GM12875 (cell line): ENCODE measurements around the gene CHRNA1.

Source experiments
- H3K4me3 ChIP-seq: one replicate; pipeline ENCODE4 v1.5.1; 2011; ENCODE audit warnings: low read depth, low read length, control low read depth
- TF ChIP-seq, protein P1 (sequence below): IDR thresholded peaks from 2 replicates; pipeline ENCODE4 v1.5.1; 2011; ENCODE audit warnings: low read depth, mild to moderate bottlenecking, control low read depth, inconsistent platforms, low read length, moderate library complexity, borderline replicate concordance; ENCODE audit not compliant: insufficient read depth

Gene CHRNA1

DNA sequence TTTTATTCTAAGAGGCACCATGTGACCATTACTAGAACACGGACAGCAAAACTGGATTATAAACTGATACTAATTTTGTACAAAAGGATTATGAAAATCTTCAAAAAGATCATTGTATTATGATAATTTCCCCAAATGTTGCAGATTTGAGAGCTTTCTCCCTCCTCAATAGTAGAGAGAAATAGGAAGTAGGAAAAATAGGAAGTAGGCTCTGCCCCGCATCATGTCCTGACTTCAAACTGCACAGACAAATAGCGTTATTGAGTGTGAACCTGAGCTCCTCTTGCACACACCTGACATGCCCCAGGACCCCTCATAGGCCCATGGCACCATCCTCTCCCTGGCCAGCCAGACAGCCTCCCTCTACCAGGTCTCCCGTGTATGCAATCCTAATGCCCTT lies 25.4 kb downstream of the CHRNA1 start:
- TF ChIP-seq, protein P1, sequence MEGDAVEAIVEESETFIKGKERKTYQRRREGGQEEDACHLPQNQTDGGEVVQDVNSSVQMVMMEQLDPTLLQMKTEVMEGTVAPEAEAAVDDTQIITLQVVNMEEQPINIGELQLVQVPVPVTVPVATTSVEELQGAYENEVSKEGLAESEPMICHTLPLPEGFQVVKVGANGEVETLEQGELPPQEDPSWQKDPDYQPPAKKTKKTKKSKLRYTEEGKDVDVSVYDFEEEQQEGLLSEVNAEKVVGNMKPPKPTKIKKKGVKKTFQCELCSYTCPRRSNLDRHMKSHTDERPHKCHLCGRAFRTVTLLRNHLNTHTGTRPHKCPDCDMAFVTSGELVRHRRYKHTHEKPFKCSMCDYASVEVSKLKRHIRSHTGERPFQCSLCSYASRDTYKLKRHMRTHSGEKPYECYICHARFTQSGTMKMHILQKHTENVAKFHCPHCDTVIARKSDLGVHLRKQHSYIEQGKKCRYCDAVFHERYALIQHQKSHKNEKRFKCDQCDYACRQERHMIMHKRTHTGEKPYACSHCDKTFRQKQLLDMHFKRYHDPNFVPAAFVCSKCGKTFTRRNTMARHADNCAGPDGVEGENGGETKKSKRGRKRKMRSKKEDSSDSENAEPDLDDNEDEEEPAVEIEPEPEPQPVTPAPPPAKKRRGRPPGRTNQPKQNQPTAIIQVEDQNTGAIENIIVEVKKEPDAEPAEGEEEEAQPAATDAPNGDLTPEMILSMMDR = no peak

DNA sequence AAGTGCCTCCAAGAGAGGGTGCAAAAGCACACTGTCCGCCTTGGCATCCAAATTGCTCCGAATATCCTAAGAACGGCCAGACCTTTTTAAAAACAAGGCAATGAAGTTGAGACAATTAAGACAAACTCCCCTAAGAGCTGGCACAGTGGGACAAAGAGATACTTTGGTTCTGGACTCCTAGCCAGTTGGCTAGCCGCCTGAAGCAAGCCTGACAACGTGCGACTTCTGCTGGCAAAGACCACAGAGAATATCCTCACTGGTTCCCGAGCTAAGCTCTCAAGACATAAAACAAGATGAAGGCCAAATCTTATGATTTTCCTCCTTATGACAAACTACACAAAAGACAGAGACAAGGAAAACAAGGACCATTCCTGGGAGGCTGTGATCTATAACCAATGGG lies 32.7 kb downstream of the CHRNA1 start:
- TF ChIP-seq, protein P1 = no peak
- no peak overlapping the region for H3K4me3 ChIP-seq

More for the DNA sequence above, 25.4 kb downstream of the CHRNA1 start:
- no peak overlapping the region for H3K4me3 ChIP-seq

DNA sequence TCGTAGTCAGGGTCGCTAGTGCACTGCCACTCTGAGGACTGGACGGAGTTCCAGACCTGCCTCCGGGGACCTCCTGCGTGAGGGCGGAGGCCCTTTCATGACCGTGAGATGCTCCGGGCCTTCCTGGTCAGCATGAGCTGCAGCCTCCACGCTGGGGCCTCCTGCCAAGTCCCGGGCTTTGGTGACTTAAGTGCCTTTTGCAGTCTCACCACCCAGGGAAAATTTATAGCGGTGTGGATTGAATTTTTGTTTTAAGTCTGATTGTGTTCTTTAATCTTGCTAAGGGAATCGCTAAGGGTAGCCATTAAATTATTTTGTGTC lies 33.6 kb downstream of the CHRNA1 start:
- no peak overlapping the region for H3K4me3 ChIP-seq
- TF ChIP-seq, protein P1 = no peak

DNA sequence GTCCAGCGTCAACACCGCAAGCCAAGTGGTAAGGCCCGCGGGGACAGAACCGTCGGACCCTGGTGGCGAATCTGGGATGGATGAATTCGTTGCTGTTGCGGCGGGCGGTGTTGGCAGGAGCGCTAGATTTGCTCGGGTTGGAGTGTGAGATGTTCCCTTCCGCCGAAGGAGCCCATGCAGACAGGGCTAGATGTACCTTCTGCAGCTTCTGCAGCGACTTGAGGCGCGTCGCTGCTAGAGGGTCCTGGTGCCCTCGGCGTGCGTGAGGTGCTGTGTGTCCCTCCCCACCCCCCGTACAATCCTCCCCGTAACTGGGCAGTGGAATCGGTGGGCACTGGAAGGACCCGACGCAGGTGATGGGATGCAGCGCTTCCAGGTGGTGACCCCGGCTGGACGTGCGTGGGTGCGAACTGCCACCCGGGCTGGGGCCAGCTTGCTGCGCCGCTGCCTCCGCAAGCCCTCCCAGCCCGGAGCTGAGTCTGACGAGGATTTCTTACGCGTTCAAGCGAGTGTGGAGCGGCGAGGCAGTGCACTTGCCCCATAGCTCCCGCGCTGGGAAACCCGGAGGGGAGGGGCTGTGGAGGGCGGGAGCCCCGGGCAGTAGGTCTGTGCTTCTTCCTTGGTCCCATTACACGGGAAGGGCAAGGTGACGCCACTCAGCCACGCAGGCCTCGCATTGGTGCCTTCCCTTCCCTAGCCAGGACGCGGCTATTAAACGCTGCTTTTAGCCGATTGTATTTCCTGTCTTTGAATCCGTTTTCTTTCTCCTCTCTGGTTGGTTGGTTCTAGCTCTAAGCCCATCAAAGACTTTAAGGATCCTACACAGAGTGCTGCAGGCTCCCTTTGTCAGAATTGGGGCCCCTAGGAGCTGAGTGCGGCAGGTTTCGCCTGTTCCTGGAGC lies 34.2 kb downstream of the CHRNA1 start:
- H3K4me3 ChIP-seq = no peak overlapping the region
- TF ChIP-seq, protein P1 = no peak

DNA sequence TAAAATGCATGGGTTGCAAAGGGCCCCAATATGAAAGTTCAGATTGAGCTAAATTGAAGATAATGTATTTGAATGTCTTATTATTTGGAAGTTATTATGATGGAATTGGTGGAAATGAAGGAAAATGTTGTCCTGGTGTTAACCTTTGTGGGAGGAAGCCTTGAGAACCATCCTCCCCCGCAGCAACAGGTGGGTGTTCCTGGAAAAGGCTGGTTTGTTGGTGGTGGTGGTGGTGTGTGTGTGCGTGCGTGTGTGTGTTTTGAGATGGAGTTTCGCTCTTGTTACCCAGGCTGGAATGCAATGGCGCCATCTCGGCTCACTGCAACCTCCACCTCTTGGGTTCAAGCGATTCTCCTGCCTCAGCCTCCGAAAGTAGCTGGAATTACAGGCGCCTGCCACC lies 36.2 kb downstream of the CHRNA1 start:
- TF ChIP-seq, protein P1 = no peak
- no peak overlapping the region for H3K4me3 ChIP-seq

DNA sequence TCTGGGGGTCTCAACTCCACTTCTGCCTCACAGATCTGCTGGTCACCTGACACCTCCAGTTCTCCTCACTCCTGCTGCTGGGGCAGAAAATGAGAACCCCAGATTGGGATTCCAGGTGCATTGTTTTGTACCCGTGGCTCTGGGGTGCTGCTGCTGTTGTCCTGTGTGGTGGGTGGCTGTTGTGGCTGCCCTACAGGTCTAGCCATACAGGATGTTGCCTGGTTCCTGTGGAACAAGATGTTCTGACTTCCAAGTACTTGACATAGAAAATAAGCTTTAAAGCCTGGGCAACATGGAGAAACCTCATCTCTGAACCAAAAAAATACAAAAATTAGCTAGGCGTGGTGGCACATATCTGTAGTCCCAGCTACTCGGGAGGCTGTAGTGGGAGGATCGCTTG lies 38.1 kb downstream of the CHRNA1 start:
- TF ChIP-seq, protein P1 = no peak
- no peak overlapping the region for H3K4me3 ChIP-seq

DNA sequence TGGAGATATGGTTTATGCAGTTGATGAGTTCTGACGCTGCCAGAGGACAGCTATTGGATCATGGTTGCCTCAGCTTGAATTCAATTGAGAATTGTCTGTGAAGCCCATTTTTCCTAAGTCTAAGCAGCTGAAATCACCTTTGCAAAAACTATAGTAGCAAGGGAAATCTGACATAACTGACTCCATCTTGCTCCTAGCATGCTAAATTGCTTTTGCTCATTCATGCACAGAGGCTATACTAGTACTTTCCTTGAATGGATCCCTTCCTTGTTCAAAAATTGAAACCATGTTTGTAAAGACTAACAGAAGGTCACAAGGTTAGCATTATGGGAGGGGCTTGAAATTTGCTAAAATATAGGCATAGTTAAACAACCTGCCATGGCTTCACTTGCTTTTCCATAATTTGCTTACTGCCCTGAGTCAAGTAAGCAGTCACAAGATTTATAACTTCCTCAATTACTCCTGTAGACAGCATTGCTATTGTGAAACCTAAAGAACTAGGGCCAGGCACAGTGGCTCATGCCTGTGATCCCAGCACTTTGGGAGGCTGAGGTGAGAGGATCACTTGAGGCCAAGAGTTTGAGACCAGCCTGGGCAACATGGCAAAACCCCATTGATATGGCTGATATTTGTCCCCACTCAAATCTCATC lies 41.2 kb downstream of the CHRNA1 start:
- H3K4me3 ChIP-seq = no peak overlapping the region
- TF ChIP-seq, protein P1 = no peak
